ENCODE results near the gene TUBA4A.
"Not testable (repeated sequence)": the region's sequence is repeated elsewhere in the genome, so short reads cannot be mapped to it uniquely, and the experiment has no call there.

The TUBA4A gene

DNA sequence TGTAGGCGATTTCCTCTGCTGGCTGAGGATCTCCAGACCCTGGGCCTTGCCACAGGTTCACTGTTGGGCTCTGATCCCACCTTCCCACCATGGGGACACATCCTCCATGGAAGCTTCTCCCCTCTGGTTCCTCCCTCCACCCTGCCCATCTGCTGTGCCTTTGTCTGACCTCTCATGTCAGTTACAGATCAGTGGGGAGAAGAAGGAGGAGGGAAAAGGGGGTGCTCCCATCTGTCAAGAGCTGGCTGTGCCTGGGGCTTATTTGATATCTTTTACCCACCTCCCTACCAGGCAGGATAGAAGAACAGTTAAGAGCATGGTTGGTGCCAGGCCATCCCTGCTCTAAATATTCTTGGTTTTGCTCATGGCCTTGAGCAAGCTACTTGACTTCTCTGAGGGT lies 13.2 kb upstream of the TUBA4A start:
- DNase-seq: no peak

DNA sequence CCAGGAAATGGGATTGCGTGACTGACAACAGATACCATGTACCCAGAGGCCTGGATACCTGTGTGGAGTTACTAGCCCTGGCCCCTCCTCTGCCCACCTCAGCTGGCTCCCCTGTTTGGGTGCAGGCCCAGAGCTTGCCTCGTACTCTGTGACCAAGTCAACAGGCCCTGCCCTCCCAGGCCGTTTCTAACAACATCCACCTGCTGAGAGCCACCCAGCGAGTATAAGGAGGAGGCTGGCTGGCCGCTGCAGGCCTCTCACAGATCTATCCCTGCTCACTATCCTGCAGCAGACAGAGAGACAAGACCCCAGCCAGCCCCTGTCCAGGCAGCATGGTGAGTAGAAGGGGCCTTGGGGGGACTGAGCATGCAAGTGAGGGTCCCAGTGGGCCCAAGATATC lies 12.5 kb upstream of the TUBA4A start:
- DNase-seq: no peak

DNA sequence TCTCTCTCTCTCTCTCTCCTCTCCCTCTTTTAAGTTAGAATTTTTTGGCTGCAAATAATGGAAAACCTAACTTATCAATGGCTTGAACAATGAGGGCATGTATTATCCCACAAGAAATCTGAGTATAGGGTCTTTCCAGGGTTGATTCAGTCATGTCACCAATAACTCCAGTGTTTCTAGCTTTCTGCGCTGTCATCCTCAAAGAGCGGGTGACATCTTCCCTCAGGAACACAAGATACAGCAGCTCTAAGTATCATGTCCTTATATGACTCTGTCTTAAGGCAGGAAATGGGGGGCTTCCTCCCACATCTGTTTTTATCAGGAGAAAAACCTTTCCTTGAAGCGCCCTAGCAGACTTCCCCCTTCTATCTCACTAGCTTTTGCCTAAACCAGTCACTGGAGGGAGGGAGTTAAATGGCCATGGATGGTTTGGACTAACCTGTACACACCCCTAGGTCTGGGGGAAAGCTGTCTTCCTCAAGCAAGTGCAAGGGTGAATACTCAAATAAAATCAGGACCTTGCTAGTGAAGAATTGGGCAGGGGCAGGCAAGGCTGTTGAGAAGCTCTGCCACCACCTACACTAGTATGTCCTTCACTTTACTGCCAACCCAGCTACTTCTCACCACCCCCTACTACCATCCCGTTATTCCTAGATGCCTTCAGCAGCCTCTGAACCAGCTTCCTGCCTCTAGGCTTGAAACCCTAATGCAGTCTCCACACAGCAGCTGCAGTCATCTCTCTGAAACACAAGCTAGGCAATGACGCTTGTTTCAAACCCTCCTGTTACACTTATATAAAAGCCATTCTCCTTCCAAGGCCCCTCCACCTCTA lies 7.5 kb upstream of the TUBA4A start:
- no peak for DNase-seq

DNA sequence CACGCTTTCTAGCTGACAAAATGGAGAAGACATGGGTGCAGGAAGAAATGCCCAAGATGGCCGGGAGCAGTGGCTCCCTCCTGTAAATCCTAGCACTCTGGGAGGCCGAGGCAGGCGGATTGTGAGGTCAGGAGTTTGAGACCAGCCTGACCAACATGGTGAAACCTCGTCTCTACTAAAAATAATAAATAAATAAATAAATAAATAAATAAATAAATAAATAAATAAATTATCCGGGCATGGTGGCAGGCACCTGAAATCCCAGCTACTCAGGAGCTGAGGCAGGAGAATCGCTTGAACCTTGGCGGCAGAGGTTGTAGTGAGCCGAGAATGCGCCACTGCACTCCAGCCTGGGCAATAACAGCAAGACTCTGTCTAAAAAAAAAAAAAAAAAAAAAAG lies 5.2 kb upstream of the TUBA4A start:
- not testable (repeated sequence) for DNase-seq

- DNase-seq: no peak
Measured at GRCh38 chr2:219254590-219255201, 978 bp upstream of the TUBA4A start.

- no peak for DNase-seq
Measured at GRCh38 chr2:219252900-219253752, 592 bp downstream of the TUBA4A start, which contains the start of gene TUBA4B. TUBA4B (plus strand) TSS chr2:219253243; CDS start chr2:219253408, 165 bp downstream.

DNA sequence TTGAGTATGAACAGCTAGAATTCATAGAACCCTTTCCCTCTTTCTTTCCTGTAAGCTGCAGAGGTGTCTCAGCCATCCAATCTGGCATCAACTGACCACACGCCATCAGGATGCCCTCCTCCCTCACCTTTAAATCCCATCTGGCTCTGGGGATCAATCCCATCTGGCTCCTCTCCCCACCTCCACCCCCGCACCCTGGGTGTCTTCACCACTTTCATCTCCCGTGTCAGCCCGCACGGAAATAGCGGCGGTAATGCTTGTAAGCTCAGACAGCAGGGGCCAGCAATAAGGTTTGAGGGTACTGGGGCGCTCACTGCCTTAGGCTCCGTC lies 1.2 kb downstream of the TUBA4A start:
- DNase-seq: no peak

- no peak for DNase-seq
Measured at GRCh38 chr2:219252084-219252483, 1.6 kb downstream of the TUBA4A start.

GRCh38 chr2:219251656-219252055 lies 2.1 kb downstream of the TUBA4A start:
- DNase-seq: no peak

DNA sequence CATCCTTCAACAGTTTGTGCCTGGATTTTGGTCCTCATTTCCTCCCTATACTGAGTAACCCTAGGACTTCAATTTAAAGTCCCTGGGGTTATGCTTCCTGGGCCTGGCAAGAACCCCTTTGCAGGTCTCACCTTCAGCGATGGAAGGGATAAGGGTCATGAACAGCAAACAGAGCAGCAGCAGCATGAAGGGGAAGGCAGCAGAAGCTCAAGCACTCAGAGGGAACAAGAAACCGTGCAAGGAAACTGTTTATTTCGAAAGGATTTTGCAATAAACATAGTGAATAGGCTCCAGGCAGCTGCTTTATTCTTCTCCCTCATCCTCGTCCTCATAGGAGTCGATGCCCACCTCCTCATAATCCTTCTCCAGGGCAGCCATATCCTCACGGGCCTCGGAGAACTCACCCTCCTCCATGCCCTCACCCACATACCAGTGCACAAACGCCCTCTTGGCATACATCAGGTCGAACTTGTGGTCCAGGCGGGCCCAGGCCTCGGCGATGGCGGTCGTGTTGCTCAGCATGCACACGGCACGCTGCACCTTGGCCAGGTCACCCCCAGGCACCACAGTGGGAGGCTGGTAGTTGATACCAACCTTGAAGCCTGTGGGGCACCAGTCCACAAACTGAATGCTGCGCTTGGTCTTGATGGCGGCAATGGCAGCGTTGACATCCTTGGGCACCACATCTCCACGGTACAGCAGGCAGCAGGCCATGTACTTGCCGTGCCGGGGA lies 3.5 kb downstream of the TUBA4A start:
- DNase-seq: no peak

DNA sequence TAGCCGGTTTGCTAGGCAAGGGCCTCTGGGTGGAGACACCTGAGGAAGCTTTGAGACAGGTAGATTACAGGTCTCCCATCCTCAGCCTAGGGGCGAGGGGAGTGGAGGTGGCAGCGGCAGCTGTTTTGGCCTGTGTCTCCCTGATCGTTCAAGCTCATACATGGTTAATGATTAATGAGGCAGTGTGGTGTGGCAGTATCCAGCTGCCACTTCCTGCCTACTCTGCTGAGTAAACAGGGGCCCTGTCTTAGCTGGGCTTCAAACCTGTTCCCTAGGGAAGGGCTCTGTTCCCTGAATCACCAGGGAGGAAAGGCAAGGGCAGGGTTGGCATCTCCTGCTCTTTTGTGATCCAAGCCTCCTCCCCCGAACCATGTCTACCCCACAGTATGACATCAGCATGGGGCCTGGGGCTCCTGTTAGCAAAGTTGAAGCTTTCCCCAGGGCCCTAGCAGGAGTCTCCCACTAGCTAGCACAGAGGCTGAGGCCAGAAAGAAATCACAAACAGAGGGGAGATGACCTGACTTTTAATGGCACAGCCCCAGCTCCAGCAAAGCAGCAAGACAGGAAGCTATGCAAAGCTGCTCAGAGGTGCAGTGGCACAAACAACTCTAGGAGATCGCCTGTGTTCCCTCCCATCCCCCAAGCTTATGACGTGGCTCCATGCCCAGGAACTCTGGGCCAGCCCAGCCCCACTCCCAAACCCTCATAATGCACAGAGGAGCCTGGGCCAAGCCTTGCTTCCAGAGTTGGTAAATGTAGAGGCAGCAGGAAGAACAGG lies 4.3 kb downstream of the TUBA4A start:
- DNase-seq: no peak

- DNase-seq: no peak
Measured at GRCh38 chr2:219248845-219249202, 4.9 kb downstream of the TUBA4A start.

DNA sequence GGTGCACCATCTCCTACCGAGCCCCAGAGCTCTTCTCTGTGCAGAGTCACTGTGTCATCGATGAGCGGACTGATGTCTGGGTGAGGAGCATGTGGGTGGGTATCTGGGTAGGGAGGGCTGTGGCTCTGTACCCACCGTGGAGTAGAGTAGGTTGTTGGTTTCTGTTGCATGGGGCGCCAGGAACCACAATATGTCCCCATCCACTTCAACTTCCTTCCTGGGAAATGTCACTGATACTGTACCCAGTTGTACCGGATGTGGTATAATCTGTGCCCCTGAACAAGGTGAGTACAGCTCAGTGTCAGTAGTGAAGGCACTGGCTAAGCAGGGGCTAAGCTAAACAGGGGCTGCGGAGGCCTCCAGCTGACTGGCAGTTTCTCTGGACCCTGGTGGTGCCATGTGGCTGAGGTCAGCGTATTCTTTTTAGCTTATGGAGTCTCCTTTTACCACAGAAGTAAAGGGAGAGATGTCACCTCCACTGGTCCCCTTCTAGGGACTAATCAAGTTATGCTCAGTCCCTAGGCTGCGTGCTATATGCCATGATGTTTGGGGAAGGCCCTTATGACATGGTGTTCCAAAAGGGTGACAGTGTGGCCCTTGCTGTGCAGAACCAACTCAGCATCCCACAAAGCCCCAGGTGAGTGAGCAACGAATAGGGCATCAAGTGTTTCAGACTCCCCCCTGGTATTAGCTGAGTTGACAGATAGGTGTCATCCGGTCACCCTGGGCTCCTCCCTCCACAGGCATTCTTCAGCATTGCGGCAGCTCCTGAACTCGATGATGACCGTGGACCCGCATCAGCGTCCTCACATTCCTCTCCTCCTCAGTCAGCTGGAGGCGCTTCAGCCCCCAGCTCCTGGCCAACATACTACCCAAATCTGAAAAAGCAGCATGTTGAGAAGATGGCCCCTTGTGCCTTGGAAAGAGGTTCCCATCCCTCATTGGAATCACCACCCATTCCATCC lies 5.8 kb downstream of the TUBA4A start:
- DNase-seq: no peak

- no peak for DNase-seq
Measured at GRCh38 chr2:219246559-219246958, 7.2 kb downstream of the TUBA4A start.

DNA sequence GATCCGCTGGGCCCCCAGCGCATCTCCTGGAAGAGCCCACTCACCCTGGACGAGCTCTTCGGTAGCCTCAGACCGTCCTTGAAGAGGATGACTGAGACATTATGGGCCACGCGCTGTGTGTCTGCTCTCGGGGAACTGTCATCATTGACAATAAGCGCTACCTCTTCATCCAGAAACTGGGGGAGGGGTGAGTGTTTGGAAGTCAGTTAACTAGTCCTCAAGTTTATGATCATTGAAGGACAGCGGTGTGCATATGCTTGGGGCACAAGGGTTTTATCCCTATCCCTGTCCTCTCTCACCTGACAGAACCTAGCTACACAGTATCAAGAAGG lies 7.9 kb downstream of the TUBA4A start:
- DNase-seq: no peak

DNA sequence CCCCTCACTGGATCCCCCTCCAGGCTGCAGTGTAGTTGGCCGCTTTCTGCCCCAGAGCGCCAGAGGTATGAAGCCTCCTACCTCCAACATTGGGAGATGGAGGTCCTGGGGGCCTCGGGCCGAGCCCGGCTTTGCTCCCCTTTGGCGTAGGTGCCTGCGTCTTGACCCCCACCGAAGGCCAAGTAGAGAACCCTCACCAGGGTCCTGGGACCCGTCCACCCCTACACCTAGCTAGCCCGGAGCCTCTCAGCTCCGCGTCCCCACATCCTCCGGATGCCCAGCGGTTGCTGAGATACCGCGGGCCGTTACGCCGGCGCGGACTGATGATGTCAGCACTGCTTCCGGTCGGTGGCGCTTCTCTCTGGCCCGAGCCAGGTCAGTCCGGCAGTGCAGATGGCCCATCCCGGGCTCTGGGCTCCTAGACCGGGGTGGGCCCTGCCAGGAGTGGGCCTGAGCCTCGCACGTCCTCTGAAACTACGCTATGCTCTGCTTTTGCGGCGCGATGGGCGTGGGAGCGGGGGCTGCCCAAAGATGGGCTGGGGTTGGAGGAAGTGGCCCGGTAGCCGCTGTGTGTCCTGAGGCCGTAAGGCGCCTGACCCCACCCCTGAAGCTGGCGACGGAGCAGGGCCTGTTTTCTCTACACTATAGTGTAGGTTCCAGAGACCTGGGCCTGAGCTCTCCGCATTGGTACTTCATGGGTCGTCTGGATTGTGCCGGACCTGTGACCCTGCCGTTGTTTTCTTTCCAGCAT lies 8.4 kb downstream of the TUBA4A start, which contains the start of the genes GLB1L and STK16:
TSS of gene GLB1L (minus strand) at position 297 of the 751 bp plus-strand sequence. CDS start 1,871 bp downstream, outside the sequence.
TSS of gene STK16 (plus strand) at position 332 of the 751 bp plus-strand sequence. CDS start 521 bp downstream, outside the sequence.
- no peak for DNase-seq

GRCh38 chr2:219244789-219245147 lies 8.9 kb downstream of the TUBA4A start:
- no peak for DNase-seq

- no peak for DNase-seq
Measured at GRCh38 chr2:219243291-219243761, 10.4 kb downstream of the TUBA4A start.

- no peak for DNase-seq
Measured at GRCh38 chr2:219234331-219234730, 19.4 kb downstream of the TUBA4A start.

GRCh38 chr2:219230059-219230540 lies 23.6 kb downstream of the TUBA4A start:
- DNase-seq: no peak
